HG03558 (cell line): ENCODE measurements around the gene WWOX.

Source experiments
- ATAC-seq: cut with Tn5 transposase; IDR thresholded peaks from one replicate; pipeline ENCODE4 v1.9.1; 2021; ENCODE audit warnings: moderate number of reproducible peaks; ENCODE audit not compliant: unreplicated experiment; ENCODE audit errors: extremely low read depth

The WWOX gene

DNA sequence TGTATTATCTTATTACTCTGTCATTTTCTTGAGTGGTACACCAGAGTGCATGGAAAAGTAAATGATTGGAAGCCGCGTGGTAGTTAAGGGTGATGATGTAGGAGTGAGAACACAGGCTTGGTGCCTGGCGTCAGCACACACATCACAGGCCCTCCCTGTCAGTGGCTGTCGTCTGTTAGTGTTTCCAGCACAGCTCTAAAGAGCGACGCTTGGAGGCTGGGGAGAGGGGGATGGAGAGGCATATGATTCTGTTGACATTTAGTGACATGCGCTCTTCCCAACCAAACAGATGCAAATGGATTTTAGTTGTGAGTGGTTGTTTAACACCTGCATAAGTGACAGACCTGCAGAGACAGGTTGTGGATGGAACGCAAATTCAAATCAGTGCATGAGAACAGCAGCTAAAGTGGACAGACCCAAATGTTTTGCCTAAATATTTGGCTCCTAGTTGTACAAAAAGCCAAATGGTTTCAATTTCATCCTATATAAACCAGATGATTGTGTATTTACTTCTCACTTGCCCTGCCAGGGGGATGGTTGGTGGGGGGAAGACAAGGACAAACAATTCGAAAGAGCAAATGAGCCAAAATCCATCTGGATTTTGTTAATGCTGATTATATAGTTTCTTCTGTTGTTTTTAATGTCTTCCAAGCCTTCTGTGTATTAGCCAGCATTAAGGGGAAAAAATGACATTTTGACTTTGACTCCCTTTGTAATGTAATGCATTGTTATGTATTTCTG is 222.3 kb downstream of the WWOX start:
- ATAC-seq = no peak

DNA sequence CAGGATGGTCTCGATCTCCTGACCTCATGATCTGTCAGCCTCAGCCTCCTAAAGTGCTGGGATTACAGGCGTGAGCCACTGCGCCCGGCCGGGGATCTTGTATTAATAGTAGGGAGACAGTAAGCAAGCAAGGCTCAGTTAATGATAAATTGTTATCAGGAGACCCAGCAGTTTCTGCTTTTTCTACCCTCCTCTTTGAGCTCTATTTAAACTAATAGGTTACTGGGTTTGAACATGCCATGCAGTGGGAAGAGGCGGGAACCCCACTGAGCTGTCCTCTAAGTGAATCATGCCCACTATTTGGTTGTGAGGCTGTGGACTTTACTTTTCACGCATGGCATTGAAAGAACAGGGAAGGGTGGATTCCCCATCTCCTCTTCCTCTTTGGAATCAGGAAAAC is 223.9 kb downstream of the WWOX start:
- ATAC-seq = no peak

DNA sequence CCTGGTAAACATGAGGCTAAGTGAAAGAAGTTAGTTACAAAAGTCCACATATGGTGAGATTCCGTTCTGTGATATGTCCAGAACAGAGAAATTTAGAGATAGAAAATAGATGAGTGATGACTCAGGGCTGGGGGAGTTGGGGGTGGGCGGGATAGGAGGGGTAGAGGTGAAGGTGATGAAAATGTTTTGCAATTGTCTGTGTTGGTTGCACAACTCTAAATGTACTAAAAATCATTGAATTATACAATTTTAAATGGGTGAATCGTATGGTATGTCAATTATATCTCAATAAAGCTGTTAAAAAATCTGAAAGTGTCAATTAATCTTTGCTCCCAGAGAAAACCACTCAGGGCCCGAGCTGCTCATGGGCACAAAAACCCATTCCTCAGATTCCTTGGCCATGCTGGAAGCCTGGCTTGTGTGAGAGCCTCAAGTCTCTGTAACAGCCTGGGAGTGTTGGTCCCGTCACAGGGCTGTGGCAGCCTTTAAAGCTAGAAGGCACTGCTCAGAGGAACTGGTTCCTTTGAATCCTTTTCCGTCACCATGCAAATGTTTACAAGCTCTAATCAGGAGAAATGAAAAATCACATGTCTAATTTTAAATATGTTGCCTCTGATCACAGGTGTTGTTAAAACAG is 225.3 kb downstream of the WWOX start:
- no peak for ATAC-seq

DNA sequence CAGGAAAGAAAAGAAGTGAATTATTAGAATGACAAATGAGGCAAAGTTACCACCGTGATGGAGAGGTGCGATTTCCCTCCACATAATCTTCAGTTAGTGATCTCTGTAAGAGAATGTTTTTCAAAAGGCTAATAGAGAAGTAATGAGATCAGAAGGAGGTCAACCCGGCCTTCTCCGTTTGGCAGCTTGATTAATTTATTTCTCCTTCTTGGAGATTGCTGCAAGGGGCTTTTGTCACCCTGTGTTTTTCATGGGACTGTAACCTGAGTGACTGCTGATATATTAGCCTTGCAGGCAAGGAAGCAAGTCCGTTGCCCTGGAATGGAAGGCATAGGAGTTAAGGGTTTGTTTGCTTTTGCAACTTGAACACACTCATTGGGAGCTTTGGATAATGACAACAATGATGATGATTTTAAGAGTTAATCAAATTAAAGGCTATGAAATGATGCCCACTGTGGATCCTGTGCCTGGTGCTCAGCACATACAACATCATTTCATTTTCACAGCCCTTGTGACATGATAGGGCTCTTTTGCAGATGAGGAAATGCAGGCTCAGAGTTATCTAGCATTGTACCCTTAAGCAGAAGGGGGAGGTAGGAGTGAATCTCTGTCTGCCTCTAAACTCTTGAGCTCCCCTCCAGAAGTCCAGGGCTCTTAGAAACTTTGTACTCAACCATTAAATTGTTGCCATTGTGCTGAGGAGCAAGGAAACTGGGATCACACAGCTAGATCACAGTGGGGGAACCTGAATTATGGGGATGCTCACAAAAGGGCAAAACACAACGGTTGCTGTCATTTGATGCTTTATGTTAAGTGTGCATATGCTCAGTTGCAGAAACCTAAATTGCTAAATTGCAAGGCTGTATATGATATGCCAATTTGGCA is 226.3 kb downstream of the WWOX start:
- ATAC-seq = no peak

DNA sequence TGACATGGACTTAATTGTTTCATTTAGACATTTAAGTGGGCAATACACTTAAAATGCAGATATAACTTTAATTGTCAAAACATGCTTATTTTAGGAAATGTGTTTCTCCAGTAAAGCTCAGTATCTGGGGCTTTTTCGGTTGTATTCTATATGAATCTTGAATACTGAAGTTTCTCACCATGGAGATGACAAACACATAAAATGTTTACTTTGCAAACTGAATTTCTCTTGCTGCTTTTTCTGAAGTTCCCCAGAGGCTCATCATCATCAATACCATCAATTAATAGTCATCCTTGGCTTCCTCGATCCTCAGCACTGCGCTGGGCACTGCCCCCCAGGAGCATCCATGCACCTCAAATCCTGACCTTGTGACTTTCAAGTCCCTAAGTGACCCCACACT is 227.3 kb downstream of the WWOX start:
- no peak for ATAC-seq

DNA sequence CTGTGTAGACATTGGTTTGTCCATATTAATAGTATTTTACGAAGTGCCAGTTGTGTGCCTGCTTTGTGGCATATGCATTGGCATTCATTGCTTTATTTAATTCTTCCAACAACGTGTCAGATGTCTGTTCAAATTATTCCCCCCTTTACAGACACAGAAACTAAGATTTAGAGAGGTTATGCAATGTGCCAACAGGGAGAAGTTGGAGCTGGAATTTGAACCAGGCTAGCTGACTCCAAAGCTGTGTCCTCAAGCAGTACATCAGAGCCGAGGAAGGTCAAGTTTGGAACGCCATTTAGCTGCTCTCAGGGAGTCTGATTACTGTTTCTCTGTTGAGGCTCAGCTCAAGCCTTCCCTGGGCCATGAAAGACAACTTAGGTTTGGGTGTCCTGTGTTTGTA is 232.3 kb downstream of the WWOX start:
- ATAC-seq = no peak

DNA sequence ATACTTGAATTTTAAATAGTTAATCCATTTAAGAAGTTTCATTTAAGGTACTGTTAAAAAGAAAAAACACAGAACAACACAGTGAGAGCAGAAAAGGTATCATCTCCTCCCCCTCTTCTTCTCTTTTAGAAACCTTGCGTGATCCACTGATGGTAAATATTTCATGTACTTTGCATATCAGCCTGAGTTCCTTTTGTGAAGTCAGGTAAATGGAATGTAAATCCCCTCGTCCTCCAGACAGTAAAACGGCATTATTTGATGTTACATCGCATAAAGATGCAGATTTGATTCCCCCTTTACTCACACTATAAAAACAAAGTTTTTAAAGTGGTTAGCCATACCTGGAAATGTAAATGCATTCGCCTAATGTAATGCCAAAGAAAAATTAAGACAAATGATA is 234.4 kb downstream of the WWOX start:
- no peak for ATAC-seq

DNA sequence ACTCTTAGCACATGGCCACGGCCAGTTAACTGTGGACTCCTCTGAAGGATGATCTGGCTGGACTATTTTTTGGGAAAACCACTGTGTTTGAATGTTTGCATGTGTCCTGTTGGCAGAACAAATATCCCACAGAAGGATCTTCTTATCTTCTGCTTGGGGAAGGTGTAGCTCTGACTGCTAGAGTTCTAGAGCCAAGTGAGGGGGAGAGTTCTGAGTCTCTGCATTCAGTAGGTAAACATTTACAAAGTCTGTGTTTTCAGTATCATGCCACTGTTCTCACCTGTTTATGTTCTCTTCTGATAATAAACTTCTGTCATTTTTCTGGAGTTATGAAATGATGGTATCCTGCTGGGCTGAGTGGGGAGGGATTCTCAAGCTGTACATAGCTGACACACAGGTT is 241.1 kb downstream of the WWOX start:
- no peak for ATAC-seq

DNA sequence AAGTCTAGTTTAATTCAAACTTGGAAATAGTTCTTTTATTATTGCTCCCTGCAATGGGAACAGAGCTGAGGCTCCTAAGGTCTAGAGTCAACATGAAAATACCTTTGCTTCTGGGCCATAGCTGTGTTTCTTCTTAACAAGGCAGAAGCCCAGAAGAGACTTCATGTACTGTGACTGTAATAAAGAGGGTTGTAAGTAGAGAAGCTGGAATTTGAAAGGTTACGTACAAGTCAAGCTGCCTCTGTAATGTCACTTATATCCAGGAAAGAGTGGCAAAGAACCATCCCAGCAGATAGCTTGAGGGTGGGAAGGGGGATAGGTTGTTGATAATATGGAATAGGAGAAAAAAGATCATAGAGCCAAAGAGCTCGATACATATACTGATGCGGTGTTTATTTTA is 248.6 kb downstream of the WWOX start:
- no peak for ATAC-seq

DNA sequence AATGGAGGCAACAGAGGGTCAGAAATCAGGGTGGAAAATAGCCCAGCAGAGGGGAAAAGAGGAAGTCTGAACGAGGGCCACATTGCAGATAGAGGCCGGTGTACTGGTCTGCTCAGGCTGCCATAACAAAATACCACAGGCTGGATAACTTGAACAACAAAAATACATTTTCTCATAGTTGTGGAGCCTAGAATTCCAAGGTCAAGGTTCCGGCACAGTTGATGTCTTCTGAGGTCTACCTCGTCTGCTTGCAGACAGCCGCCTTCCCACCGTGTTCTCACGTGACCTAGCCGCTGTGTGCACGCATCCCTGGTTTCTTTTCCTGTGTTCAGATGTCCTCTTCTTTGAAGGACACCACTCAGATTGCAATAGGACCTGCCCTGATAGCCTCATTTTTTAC is 249.4 kb downstream of the WWOX start:
- no peak for ATAC-seq

DNA sequence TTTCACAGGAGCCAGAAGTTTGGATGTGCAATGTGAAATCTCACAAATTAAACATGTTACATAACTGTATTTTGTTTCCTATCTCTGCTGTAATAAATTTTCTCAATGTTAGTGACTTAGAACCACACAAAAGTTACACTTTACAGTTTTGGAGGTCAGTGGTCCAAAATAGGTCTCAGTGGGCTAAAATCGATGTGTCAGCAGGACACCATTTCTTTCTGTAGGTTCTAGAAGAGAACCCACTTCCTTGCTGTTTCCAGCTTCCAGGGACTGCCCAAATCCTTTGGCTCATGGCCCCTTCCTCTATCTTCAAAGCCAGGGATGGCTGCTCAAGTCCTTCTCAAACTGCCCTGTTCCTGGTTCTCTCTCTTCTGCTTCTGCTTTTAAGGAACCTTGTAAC is 252.7 kb downstream of the WWOX start:
- no peak for ATAC-seq

DNA sequence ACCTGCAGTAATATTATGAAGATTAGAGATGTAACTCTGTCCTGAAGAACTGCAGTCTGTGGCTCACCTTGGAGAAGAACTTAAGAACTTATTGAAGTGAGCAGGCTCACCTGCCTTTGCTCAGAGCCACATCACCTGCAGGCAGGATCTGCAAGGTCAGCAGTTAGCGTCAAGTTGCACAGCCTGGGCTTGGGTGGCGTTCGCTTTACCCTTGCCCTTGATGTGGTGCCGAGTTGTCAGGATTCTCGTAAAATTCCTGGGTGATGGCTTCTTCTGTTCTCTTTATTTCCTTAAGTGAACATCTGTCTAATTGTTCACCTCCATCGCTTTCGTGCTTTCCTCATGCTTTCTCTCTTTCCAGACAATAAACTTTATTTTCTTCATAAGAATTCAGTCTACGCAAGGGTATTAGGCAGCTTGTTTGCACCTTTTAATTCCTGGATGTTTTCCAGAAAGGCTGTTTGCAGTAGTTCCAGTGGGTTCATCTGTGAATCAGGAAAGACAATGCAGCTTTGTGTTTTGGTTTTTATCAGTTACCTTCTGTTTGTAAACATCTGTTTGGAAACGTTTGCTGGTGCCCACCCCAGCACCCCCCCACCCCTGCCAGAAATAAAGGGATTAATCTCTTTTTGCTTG is 254.3 kb downstream of the WWOX start:
- no peak for ATAC-seq

DNA sequence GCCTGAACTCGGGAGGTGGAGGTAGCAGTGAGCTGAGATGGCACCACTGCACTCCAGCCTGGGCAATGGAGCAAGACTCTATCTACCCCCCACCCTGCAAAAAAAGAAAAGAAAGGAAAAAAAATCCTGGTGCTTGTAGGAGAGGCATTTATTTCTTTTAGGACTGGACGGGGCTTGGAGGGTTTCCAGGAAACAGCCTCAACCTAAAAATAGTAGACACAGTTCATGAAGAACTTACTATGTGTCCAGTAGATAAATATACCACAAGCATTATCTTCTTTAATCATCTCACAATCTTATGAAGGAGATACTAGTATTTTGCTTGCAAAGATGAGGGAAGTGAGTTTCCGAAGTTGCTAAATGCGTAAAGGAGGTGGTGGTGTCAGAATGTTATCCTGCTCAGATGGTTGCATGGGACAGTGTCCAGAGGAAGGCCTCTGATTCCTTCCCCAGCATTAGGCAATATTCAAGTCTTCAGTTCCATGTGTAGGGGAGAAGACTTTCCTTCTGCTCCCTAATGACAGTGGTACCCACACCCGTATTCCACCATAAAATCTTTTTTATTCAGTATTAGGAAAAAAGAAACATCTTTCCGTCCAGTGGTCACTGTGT is 263.2 kb downstream of the WWOX start:
- no peak for ATAC-seq

DNA sequence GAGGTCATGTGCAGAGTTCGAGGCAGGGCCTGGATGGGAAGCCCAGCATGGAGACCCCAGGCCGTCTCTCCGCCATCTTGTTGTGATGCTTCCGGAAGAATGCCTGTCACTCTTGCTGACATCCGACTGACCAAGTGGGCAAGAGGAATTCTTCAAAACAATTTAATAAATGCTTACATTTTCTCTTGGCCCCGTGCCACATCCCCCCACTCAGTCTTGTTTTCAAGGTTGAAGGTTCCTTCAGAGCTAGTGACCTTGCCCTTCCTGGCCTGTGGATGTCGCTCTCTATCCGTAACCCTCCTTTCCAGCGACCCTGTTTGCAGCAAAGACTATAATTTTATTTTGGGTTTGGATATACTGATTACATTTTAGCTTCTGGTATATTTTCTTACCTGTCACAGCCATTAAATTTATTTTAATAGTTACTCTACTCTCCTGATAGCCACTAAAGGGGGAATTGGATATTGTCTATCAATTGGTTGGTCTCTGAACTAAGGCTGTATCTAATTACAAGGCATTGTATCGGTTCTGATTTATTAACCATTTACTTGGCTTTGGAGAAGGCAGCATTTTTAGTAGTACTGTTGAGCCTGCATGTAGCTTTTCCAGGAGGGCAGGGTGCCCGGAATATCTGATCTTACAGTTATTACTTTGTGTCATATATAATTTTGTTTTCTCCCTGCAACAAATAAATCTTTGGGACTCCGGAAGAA is 264.5 kb downstream of the WWOX start:
- ATAC-seq = no peak

DNA sequence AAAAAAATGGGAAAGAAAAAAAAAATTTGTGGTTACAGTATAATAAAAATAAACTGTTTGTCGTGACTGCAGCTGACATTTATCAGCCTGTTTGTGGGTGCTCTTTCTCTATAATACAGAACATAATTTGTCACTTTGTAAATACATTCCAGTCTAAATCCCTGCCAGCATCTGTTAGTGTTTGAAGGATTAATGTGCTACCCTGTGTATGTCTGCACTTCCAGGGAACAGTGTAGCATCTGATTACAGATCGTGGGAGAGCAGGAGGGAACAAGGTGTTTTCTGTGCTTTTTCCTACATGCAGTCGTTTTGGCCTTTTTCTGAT is 265.1 kb downstream of the WWOX start:
- ATAC-seq = no peak

DNA sequence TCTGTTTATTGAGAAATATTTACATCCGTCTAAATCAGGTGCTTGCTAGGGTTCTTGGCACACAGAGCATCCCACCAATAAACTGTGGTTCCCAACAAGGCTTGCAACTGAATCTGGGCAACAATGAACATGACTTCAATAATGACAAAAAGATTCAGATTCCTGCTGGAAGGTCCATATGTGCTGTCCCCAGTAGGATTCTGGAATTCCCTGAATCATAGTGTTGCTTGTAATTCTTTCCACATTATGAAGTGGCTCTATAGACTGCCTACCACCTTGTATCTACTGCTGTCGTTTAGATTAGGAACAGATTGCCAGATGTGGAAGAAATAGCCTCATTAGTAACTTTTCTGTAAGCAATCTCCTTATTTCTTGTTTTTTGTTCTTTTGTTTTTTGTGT is 265.9 kb downstream of the WWOX start:
- ATAC-seq = no peak

DNA sequence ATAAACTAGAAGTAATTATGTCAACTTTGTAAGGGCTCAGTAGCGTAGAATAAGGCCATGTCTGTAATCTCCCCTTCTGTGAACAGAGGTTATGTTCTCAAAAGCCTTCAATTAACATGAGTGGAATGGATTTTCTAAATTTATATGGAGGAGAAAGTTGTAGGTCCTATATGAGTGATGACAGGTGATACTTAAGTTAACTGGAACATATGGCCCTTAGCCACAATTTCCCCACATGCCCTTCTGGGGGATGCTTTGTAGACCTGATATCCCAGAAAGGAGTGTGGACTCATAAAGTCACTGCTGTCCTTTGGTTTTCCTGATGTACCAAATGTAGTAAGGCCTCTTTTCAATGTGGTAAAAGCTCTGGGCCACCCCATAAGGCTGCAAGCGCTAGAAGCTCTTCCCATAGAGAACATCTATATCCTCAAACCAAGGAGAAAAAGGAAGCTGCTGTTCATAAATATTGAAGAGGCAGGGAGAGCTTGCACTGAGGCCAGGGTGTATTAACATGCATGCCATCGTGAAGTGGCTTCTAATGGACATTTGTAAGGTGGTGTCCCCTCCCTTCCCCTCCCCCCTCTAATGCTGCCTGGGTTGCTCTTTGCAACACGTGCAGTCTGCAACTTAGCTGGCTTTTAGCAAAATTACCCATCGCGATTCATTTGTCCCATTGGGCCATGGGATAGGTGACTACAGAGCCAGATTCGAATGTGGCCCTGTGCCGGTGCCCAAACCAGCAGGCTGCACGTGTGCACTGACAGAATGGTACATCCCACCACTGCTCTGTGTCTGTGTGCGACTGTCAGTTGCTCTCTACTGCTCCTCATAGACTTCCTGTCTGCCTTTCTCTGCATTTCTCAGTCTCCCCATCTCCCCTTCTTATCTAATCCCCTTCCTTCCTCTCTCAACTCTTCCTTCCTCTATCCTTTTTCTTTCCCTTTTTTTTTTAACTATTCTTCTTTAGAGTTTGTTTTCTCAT is 269.0 kb downstream of the WWOX start:
- ATAC-seq = no peak

DNA sequence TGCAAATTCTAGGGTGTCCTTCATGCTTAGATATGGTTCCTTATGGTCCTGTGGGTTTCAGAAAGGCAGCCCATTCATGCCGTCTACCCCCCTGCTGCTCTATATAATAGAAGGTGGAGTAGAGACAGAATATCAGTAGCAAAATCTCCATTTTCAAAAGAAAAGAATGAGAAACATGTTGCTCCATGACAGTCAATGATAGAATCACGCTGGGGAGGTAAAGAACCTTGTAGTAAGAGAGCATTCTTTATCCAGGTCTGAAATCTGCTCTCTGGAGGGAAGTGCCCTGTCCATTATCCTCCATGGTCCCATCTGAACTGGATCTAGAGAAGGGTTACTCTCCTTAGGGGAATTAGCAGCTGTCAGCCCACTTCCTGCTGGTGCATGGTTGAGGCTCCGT is 272.8 kb downstream of the WWOX start:
- ATAC-seq = no peak
